ENCODE measurements around the gene NBEA.

- no peak for TF ChIP-seq CTCF (conservative IDR thresholded peaks at IDR 0.05)
- no peak for TF ChIP-seq ZFX (IDR thresholded peaks at IDR 0.05)
Observed at GRCh38 chr13:35219021-35219420, 277.0 kb downstream of the NBEA start.
